ENCODE data around the gene CCDC136.

The CCDC136 gene

DNA sequence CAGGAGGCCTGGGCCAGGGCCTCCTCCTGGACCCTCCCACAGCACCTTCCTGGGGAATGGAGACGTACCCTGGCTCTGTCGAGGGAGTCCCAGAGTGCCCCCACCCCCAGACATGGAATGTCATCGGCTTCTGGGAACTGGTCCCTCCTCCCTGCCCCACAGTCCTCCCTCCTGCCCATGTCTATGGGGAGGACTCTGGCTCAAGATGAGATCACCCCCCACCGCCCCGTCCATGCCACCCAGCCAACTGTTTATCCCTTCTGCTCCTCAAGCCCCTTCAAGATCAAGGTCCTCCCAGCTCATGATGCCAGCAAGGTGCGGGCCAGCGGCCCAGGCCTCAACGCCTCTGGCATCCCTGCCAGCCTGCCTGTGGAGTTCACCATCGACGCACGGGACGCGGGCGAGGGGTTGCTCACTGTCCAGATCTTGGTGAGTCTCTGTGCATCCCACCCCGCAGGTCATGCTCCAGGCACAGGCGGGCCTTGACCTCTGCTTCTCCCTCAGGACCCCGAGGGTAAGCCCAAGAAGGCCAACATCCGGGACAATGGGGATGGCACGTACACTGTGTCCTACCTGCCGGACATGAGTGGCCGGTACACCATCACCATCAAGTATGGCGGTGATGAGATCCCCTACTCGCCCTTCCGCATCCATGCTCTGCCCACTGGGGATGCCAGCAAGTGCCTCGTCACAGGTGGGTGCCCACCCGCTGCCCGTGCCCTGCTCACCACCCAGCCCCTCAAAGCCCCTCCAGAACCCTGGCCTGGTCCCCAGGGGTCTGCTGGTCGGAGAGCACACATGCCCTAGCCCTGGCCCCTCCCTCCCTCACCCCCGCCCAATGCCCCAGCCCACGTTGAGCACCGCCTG lies 56.8 kb downstream of the CCDC136 start:
- no peaks in the 10 kb centered on the region for H3K36me3 Mint-ChIP-seq (ENCODE audit: insufficient read depth)
- H3K4me1 Mint-ChIP-seq, result no peaks in the 10 kb centered on the region
- no peaks in the 10 kb centered on the region for H3K27me3 Mint-ChIP-seq
- no peak overlapping the region for H3K27ac Mint-ChIP-seq (ENCODE audit: low read depth)
- DNase-seq (ENCODE audit: low spot score in 2 of 2), result no peak
- H3K4me3 Mint-ChIP-seq, result no peak overlapping the region
- no peak for ATAC-seq (replicated peaks; ENCODE audit: extremely low read depth, poor library complexity, severe bottlenecking)
- no peaks in the 10 kb centered on the region for H3K9me3 Mint-ChIP-seq

DNA sequence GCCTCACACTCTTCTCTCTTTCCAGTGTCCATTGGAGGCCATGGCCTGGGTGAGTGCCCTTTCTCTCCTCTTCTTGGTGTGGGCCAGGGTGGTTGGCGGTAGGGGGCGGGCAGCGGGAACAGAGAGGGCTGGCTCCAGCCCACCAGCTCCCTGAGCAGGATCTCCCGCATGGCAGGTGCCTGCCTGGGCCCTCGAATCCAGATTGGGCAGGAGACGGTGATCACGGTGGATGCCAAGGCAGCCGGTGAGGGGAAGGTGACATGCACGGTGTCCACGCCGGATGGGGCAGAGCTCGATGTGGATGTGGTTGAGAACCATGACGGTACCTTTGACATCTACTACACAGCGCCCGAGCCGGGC lies 57.4 kb downstream of the CCDC136 start:
- H3K9me3 Mint-ChIP-seq, result no peaks in the 10 kb centered on the region
- DNase-seq (ENCODE audit: low spot score in 2 of 2) (no peak), ATAC-seq (replicated peaks; ENCODE audit: extremely low read depth, poor library complexity, severe bottlenecking) (no peak)
- no peaks in the 10 kb centered on the region for H3K27me3 Mint-ChIP-seq
- no peak overlapping the region for H3K27ac Mint-ChIP-seq (ENCODE audit: low read depth)
- H3K4me1 Mint-ChIP-seq, result no peaks in the 10 kb centered on the region
- H3K4me3 Mint-ChIP-seq, result no peak overlapping the region
- H3K36me3 Mint-ChIP-seq (ENCODE audit: insufficient read depth), result no peaks in the 10 kb centered on the region

DNA sequence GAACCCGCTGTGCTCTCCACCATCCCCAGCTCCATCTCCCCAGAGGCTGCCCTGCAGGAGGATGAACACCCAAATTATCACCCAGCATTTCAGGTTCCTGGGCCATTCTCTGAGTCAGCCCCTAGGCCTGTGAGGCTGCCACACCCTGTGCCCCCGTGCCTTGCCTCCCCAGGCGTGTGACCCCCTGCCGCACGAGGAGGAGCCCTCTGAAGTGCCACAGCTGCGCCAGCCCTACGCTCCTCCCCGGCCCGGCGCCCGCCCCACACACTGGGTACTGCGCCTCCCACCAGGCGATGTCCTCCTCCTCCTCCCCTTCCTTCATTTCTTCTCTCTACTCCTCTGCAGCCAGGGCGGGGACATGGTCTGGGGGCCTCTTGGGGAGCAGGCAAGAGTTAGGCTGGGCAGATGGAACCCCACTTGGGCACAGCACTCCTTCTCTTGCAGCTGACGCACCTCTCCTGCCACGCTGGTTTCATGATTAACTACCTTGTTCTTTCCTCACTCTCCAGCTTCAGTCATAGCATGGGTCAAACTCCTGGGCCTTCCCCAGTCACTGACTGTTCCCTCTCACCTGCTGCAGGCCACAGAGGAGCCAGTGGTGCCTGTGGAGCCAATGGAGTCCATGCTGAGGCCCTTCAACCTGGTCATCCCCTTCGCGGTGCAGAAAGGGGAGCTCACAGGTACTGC lies 58.2 kb downstream of the CCDC136 start:
- Mint-ChIP-seq H3K27ac (ENCODE audit: low read depth) (no peak overlapping the region), H3K27me3 (no peaks in the 10 kb centered on the region), H3K36me3 (ENCODE audit: insufficient read depth) (no peaks in the 10 kb centered on the region), H3K9me3 (no peaks in the 10 kb centered on the region), H3K4me1 (no peaks in the 10 kb centered on the region), H3K4me3 (no peak overlapping the region)
- ATAC-seq (replicated peaks; ENCODE audit: extremely low read depth, poor library complexity, severe bottlenecking) (no peak), DNase-seq (ENCODE audit: low spot score in 2 of 2) (no peak)

DNA sequence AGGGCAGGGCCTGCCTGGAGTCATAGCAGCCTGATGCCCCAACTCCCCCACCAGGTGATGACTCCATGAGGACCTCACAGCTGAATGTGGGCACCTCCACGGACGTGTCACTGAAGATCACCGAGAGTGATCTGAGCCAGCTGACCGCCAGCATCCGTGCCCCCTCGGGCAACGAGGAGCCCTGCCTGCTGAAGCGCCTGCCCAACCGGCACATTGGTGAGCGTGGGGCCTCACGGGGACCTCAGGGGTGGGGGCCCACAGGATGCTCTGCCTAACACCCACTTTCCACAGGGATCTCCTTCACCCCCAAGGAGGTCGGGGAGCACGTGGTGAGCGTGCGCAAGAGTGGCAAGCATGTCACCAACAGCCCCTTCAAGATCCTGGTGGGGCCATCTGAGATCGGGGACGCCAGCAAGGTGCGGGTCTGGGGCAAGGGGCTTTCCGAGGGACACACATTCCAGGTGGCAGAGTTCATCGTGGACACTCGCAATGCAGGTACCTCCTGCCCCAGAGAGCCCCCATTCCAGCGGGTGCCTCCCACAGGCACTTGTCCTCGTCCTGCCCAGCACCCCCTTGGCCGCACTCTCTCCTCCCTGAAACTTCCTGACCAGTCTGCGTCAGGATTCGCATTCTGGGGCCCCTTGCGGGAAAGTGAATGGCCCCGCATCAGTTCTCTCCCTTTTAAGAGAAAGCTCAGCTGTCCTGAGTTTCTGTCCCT lies 60.9 kb downstream of the CCDC136 start:
- ATAC-seq (replicated peaks; ENCODE audit: extremely low read depth, poor library complexity, severe bottlenecking), result no peak

DNA sequence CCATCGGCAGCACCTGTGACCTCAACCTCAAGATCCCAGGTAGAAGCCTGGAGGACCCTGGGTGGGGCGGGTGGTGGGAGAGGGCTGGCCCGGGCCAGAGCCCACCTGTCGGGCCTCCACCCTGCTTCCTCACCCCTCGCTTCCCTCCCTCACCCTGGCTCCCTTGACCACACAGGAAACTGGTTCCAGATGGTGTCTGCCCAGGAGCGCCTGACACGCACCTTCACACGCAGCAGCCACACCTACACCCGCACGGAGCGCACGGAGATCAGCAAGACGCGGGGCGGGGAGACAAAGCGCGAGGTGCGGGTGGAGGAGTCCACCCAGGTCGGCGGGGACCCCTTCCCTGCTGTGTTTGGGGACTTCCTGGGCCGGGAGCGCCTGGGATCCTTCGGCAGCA lies 62.0 kb downstream of the CCDC136 start:
- no peaks in the 10 kb centered on the region for H3K9me3 Mint-ChIP-seq
- ATAC-seq (replicated peaks; ENCODE audit: extremely low read depth, poor library complexity, severe bottlenecking) (no peak), DNase-seq (ENCODE audit: low spot score in 2 of 2) (no peak)
- no peaks in the 10 kb centered on the region for H3K27me3 Mint-ChIP-seq
- no peak overlapping the region for H3K27ac Mint-ChIP-seq (ENCODE audit: low read depth)
- H3K4me1 Mint-ChIP-seq, result no peaks in the 10 kb centered on the region
- H3K4me3 Mint-ChIP-seq, result no peak overlapping the region
- H3K36me3 Mint-ChIP-seq (ENCODE audit: insufficient read depth), result no peaks in the 10 kb centered on the region

More for the DNA sequence above, 60.9 kb downstream of the CCDC136 start:
- Mint-ChIP-seq H3K27me3 (no peaks in the 10 kb centered on the region), H3K9me3 (no peaks in the 10 kb centered on the region), H3K4me3 (no peak overlapping the region), H3K4me1 (no peaks in the 10 kb centered on the region), H3K36me3 (ENCODE audit: insufficient read depth) (no peaks in the 10 kb centered on the region), H3K27ac (ENCODE audit: low read depth) (no peak overlapping the region)
- no peak for DNase-seq (ENCODE audit: low spot score in 2 of 2)

DNA sequence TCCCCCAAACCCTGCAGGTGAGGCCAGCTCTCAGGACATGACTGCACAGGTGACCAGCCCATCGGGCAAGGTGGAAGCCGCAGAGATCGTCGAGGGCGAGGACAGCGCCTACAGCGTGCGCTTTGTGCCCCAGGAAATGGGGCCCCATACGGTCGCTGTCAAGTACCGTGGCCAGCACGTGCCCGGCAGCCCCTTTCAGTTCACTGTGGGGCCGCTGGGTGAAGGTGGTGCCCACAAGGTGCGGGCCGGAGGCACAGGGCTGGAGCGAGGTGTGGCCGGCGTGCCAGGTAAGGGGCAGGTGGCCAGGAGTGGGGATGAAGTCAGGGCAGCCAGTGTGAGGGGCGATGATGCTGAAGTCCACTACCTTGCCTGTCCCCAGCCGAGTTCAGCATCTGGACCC lies 62.6 kb downstream of the CCDC136 start:
- H3K4me1 Mint-ChIP-seq, result no peaks in the 10 kb centered on the region
- no peak for ATAC-seq (replicated peaks; ENCODE audit: extremely low read depth, poor library complexity, severe bottlenecking)
- H3K4me3 Mint-ChIP-seq, result no peak overlapping the region
- no peaks in the 10 kb centered on the region for H3K27me3 Mint-ChIP-seq
- DNase-seq (ENCODE audit: low spot score in 2 of 2), result no peak
- no peak overlapping the region for H3K27ac Mint-ChIP-seq (ENCODE audit: low read depth)
- no peaks in the 10 kb centered on the region for H3K36me3 Mint-ChIP-seq (ENCODE audit: insufficient read depth)
- H3K9me3 Mint-ChIP-seq, result no peaks in the 10 kb centered on the region

DNA sequence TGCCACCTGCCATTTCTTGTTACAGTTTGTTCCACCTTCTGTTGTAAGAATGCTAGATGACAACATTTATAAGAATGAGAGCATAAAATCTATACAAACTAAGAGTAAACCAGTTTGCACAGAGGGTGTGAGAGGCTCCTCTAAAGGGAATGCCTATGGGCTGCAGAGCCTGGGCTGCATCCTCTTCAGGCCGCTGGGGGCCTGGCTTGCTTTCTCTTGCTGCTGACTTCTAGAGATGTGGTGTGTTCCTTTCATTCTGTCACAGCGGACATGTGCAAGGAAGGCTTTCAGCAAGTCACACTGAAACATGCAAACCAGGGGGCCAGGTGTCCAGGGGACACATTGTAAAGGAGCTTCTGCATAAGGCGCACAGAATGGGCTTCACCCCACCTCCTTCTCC lies 63.8 kb downstream of the CCDC136 start:
- no peaks in the 10 kb centered on the region for H3K27me3 Mint-ChIP-seq
- DNase-seq (ENCODE audit: low spot score in 2 of 2) (no peak), ATAC-seq (replicated peaks; ENCODE audit: extremely low read depth, poor library complexity, severe bottlenecking) (no peak)
- no peak overlapping the region for H3K4me3 Mint-ChIP-seq
- H3K9me3 Mint-ChIP-seq, result no peaks in the 10 kb centered on the region
- H3K36me3 Mint-ChIP-seq (ENCODE audit: insufficient read depth), result no peaks in the 10 kb centered on the region
- H3K4me1 Mint-ChIP-seq, result no peaks in the 10 kb centered on the region
- H3K27ac Mint-ChIP-seq (ENCODE audit: low read depth), result no peak overlapping the region

DNA sequence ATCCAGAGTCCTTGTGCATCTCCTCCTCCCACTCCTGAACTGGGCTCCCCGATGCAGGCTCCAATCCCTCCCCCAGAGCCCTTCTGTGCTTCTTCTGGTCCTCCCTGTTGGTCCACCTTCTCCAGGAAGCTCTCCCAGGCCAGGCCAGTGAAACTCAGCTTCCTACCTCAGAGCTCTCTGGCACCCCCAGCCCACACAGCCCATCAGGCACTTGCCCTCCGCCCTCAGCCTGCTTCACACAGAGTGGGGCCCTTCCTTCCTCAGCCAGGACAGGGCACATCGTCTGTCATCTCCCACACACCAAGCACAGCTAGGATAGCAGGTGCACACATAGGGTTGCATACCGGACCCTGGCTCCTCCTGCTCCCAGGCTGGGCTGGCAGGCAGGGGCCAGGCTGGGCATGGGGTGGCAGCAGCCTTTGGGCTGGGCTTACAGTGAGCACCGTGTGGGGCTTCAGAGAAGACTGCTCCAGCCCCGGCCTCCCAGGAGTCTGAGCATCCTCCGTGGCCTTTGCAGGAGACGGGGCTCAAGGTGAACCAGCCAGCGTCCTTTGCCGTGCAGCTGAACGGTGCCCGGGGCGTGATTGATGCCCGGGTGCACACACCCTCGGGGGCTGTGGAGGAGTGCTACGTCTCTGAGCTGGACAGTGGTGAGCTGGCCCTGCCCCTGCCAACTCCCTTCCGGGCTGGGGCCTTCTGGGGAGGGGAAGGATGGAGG lies 64.4 kb downstream of the CCDC136 start:
- H3K4me1 Mint-ChIP-seq, result no peaks in the 10 kb centered on the region
- no peak overlapping the region for H3K27ac Mint-ChIP-seq (ENCODE audit: low read depth)
- ATAC-seq (replicated peaks; ENCODE audit: extremely low read depth, poor library complexity, severe bottlenecking) (no peak), DNase-seq (ENCODE audit: low spot score in 2 of 2) (no peak)
- H3K27me3 Mint-ChIP-seq, result no peaks in the 10 kb centered on the region
- H3K9me3 Mint-ChIP-seq, result no peaks in the 10 kb centered on the region
- no peak overlapping the region for H3K4me3 Mint-ChIP-seq
- no peaks in the 10 kb centered on the region for H3K36me3 Mint-ChIP-seq (ENCODE audit: insufficient read depth)

DNA sequence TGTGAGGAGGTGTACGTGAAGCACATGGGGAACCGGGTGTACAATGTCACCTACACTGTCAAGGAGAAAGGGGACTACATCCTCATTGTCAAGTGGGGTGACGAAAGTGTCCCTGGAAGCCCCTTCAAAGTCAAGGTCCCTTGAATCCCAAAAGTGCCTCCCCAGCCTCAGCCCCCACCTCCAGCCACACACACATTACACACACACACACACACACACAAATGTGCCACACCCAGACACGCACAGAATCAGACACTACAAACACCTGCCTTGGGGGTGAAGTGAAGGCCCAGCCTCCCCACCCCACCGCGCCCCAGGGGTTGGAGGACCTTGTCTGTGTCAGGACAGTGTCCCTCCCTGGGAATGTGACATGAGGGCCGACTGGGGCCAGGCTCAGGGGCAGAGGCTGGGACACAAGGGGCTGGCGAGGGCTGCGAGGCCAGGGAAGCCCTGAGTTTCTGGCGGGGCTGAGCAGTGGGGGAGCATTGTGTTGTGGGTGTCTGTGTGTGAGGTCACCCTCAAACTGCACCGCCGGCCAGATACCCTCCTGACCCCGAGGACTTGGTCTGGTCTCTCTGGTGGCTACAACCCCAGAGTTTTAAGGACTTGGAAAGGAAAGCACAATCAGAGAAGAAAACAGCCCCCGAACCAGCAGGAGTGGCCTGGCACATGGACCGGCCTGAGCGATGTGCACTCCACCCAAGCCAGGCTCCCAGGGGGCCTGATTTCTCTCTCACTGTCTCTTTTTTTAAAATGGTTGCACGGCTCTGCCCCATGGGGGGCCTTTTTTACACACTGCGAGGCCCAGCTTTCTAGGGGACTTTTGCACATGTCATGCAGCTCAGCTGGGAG lies 66.8 kb downstream of the CCDC136 start:
- Mint-ChIP-seq H3K9me3 (no peaks in the 10 kb centered on the region), H3K4me1 (peaks cover 14% of the 10 kb centered on the region), H3K27me3 (no peaks in the 10 kb centered on the region), H3K27ac (ENCODE audit: low read depth) (no peak overlapping the region), H3K4me3 (no peak overlapping the region), H3K36me3 (ENCODE audit: insufficient read depth) (peaks cover 9% of the 10 kb centered on the region)
- DNase-seq (ENCODE audit: low spot score in 2 of 2) (no peak), ATAC-seq (replicated peaks; ENCODE audit: extremely low read depth, poor library complexity, severe bottlenecking) (no peak)

DNA sequence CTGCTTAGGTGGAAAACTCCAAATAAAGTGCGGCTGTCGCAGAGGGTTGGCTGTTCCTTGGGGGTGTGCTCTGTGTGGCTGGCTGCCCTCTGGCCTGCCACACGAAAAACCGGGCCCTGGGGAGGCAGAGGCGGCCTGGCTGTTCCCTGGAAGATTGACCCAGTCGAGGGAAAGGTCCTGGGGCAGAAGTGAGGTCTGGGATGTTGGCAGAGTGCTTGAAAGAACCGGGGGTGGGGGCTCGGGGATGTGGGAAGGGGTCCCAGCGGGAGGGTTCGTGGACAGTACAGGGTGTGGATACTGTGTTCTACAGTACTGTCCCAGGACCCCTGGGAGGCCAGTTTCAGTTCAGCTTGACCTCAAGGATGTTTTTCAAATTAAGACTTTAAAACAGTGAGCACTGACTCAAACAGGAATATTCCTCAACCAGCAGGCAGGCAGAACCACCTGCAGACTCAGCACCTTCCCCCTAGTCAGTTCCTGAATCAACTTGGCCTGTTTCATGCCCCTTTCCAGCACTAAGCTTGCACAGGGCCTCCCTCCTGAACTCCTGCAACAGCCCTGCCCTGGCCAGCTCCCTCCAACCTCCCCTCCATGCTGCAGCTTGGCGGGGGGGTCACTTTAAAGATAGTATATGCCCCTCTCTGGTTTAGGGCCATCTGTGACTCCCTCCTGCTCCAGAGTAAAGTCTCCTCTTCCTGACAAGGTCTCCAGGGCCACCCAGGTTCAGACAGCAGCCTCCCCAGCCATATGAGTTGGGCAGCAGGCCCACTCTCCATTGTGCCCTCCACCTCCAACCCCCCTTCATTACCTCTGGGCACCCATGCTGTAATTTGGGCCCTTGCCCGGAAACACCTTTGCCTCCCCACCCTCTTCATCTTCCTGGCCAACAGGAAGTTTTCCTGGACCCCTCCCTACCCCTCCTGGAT lies 67.7 kb downstream of the CCDC136 start:
- H3K9me3 Mint-ChIP-seq, result no peaks in the 10 kb centered on the region
- peaks cover 18% of the 10 kb centered on the region for H3K4me1 Mint-ChIP-seq
- no peak overlapping the region for H3K4me3 Mint-ChIP-seq
- H3K36me3 Mint-ChIP-seq (ENCODE audit: insufficient read depth), result peaks cover 11% of the 10 kb centered on the region
- H3K27me3 Mint-ChIP-seq, result no peaks in the 10 kb centered on the region
- H3K27ac Mint-ChIP-seq (ENCODE audit: low read depth), result no peak overlapping the region
- no peak for ATAC-seq (replicated peaks; ENCODE audit: extremely low read depth, poor library complexity, severe bottlenecking)
- no peak for DNase-seq (ENCODE audit: low spot score in 2 of 2)

All from central memory CD8-positive, alpha-beta T cell (primary cell).